ENCODE results near the gene POU2F2.
"Not testable (repeated sequence)": the region's sequence is repeated elsewhere in the genome, so short reads cannot be mapped to it uniquely, and the experiment has no call there.

POU2F2 gene

DNA sequence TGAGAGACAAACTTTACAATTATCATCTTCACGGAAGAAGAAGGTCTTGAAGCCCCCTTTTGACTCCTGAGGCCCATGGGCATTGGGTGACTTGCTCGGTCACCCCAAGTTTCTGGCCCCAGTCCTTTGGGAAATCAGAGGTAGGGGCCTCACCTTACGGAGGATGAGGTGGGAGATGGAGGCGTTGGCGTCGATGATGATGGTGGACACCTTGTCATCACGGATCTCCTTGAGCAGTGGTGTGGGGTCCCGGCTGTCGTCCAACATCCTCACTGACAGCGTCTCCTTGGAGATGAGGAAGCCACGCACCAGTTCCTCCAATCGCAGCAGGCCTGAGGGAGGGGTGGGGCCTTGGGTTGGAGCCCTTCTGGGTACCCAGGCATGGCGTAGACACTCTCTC is 73.0 kb downstream of the POU2F2 start:
- no peak for DNase-seq (ENCODE audit: low spot score)

DNA sequence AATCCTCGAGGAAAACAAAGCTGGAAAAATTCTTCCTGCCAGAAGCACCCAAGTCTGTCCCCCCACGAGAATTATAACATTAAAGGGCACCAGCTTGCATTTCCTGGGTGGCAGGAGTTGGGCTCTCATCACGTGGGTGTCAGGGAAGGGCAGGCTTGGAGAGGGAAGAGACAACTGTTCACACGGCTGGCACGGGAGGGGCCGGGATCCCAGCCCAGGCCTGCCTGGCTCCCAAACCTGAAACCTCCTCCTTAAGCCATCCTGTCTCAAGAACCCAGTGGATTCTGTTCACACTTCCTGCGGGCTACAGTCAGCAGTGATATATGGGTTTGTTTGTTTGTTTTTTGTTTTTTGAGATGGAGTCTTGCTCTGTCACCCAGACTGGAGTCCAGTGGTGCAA is 74.4 kb downstream of the POU2F2 start:
- no peak for DNase-seq (ENCODE audit: low spot score)

DNA sequence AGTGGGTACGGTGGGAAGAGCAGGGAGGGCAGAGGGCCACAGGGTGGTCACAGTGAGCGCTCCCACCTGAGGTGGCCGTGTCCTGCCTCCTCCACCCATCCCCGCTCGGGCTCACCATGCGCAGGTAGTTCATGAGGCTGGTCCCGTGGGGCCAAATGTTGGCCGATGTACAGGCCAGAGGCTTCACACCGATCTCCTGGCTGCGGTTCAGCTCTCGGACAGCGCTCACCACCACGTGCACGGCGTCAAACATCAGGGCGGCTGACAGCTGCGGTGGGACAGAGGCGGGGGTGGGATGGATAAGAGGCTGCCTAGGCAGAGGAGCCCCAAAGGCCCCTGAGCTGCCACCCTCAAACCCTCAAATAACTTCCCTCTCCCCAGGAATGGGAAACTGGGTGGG is 78.0 kb downstream of the POU2F2 start:
- DNase-seq (ENCODE audit: low spot score): no peak

DNA sequence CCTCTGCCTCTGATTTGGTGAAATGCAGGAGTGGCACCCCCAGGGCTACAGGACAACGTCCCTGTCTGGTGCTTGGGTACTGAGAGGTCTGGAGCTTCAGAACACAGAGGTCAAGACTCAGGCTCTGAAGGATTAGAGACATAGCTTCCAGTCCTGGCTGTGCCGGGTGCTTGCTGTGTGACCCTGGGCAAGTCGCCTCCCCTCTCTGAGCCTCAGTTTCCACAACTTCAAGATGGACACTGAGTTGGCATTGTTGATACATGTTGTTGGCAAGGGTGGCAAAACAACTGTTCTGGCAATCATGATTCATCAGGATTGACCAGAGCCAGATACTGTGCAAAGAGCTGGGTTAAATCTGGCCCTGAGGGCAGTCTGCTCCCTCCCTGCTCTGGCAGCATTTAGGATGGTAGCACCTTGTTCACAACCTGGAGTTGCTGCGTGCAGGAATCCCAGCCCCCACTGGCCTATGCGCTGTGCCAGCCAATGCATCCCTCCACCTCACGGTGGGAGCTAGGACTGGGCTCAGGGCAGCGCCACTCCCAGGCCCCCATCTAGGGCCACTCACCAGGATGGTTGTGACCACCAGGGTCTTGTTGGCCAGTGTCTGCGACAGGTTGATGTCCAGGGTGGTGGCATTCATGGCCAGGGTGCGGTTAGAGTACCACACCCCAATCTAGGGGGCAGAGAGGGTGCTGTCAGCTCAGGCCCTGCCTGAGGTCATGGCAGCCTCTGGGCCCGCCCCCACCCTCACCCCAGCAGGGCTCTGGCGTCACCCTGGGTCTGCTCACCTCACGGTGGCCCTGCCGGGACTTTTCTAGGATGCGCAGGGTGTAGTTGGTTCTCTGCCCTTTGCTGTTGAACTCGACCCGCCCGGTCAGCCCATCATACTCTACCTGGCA is 79.0 kb downstream of the POU2F2 start:
- DNase-seq (ENCODE audit: low spot score): no peak

DNA sequence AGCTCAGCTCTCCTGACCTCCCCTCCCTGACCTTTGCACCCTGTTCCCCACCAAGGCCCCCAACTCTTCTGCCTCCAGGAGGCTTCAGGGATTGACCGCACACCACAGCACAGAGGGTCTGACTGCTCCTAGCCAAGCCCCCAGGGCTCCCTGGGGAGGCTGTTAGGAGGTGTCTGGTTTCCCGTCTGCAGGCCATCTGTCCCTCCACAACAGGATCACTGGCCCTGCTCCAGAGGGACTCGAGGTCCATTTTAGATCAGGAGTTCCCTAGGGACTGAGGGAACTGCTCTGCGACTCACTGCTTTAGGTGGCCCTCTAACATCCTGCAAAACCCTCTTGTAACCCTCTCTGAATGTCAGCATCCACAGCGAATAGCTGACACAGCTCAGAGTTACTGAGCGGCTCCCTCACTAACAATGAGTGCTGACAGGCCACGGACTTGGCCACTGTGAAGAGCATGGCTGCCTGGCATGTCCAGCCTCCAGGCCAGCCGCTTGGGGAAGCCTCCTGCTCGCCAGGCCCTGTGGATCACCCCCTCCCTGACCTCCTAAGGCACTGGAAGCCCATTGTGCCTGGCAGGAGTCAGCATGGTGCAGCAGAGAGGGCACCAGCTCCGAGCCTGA is 79.9 kb downstream of the POU2F2 start:
- DNase-seq (ENCODE audit: low spot score): no peak

DNA sequence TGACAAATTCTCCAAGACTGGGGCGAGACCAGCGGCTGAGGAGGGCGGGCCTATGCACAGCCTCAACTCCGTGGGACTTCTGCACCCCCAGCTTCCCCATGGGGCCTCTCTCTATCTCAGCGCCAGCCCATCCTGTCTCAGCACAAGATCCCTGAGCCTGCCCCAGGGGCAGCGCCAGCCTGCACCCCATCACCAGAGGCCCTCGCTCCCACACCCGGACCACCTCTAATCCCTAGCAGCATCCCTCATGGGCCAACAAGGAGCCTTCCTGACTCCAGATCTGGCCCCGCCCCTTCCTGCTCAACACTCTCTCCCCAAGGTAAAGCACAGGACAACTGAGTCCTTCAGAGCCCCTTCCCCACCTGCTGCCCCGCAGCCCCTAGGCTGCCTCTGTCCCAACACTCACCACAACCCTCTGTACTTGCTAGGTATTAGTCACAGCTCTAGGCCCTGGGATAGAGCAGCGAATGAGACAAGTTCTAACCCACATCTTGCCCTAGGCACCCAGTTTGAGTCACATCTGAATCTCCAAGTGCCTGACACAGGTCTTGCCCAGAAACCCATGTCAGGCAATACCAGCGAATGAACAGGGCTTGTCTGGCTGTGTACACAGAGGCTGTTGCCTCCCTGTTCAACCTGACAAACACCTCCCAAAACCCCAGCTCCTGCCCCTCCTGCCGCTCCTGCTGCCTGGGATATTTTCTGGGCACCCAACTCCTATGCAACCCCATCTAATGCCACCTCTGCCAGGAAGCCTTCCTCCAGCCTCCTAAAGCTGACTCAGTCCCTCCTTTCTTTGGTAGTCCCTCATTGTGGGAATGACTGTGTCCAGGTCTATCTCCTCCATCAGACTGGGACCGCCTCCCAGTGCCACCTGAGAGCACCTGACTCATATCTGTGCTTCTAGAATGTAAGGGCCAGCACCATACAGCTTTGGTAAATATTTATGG is 80.8 kb downstream of the POU2F2 start:
- no peak for DNase-seq (ENCODE audit: low spot score)

DNA sequence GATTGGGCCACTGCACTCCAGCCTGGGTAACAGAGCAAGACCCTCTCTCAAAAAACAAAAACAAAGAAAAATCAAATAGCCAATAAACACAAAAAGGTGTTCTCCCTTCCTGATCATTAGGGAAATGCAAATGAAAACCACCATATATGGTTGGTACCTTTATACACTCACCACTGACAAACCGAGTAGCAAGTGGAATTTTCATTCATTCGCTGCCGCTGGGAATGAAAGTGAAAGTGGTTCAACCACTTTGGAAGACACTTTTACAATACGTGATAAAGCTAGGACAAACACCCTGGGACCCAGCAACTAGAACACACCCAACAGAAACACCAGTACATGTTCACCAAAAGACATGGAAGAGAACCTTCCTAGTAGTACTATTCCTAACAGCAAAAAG is 83.3 kb downstream of the POU2F2 start:
- DNase-seq (ENCODE audit: low spot score): no peak

DNA sequence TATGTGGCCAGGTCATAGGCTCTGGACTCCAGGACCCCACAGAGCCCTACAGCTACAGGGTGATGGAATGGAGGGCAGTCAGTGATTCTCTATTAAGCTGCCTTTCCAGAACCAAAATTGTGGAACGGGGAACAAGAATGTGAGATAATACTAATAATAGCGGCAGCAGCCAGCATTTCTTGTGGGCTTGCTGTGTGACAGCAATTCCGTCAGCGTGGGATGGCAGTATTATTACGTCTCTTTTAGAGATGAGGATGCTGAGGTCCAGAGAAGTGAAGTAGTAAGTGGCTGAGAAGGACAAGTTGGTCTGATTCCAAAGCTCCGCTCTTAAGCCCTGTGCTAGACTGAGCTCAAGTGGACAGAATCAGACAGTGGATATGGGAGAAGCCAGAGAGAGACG is 86.7 kb downstream of the POU2F2 start:
- no peak for DNase-seq (ENCODE audit: low spot score)

DNA sequence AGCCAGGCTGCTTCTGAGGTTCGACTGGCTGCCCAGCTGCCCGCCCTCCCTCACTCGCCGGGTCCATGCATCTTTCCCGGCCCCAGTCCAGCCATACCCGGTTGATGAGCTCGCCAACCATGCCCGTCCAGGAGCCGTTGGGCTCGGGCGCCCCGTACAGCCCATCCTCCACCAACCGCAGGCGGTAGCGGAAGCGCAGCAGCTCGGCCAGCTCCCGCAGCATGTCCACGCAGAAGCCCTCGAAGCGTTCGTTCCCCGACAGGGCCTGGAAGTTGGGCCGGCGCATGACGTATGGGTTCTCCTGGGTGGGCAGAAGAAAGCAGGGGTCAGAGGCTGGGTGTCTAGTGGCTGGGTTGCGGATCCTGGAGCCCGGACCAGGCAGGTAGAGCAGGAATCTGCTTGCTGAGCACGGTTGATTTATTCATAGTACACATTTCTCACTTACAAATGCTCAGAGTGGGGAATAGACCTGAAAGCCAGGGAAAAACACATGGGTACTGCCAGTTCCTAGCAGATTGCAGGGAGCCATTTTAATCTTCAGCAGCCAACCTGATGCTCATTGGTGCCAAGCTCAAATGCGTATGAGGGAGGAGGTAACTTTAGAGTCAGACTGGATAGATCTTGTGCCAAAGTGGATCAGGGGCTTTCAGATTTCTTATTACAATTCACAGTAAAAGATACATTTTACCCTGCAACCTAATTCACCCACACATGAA is 89.6 kb downstream of the POU2F2 start:
- DNase-seq (ENCODE audit: low spot score): no peak

DNA sequence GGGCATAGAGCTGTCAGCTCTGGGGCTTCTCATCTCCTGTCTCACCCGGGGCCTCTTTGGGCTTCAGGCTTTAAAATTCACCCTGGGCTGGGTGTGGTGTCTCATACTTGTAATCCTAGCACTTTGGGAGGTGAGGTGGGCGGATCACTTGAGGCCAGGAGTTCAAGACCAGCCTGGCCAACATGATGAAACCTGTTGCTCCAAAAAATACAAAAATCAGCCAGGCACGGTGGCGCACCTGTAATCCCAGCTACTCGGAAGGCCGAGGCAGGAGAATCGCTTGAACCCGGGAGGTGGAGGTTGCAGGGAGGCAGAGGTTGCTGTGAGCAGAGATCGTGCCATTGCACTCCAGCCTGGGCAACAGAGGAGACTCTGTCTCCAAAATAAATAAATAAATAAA is 91.8 kb downstream of the POU2F2 start:
- not testable (repeated sequence) for DNase-seq (ENCODE audit: low spot score)

DNA sequence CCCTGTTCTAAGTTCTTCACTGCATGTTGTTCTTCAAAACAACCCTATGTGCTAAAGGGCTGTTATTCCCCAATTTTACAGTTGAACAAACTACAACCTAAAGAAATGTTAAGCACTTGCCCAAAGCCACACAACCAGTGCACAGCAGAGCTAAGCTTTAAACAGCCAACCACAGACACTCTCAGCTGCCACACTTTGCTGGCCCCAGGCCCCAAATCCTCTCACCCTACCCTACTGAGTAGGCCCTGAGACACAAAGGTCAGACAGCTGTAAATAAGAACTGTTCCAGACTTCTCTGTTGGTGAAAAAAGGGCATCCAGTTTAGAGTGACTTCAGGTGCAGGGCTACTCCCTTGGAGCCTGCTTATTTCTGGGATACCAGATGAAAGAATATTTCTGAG is 92.2 kb downstream of the POU2F2 start:
- no peak for DNase-seq (ENCODE audit: low spot score)

DNA sequence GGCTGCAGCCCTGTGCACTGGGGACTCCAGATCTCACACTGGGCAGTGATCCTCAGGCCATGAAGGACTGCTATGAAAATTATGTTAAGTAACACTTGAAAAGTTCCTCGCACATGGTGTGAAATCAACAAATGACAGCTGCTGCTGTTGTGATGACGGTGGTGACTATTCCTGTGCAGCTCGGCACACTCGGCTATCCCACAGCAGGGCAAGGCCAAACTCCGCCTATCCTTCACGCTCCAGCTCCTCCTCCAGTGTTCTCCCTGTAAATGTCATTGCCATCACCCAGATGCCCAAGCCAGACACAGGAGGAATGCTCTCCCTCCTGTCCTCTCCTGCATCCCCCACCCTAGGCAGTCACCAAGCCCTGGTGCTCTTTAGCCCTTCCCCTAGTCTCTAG is 93.6 kb downstream of the POU2F2 start:
- no peak for DNase-seq (ENCODE audit: low spot score)

DNA sequence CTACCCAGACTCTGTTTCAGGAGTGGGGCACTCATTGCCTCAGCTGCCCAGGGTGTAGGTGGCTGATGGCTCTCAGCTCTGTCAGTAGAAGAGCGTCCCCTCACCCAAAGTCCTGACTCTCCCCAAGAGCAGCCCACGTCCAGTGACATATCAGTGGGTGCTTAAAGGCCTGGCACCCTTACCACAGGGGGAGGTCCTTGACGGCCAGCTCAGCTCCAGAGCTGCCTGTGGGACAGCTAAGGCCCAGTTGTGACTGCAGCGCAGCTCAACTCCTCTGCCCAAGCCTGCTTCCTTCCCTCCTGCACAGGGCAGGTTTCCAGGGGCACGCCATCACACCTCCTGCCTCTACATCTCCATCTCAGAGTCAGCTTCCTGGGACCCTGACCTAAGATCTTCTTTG is 94.6 kb downstream of the POU2F2 start:
- no peak for DNase-seq (ENCODE audit: low spot score)

Measured in hematopoietic multipotent progenitor cell treated with erythropoietin and hydrocortisone succinate and interleukin-3 and kit ligand, for 15 days (in vitro differentiated cells).